Duodenal mucosa (tissue), 2 donors: Measurements from ENCODE around the gene ANKRD33.

Experiments
- H3K27ac ChIP-seq: one replicate; pipeline ENCODE4 v1.7.0; 2013; ENCODE audit warnings: low read depth, low read length
- H3K27me3 ChIP-seq, 2 donors: one replicate each; pipeline ENCODE4 v1.7.0; 2013; ENCODE audit warnings: low read length in 2 of 2, control low read depth in 1 of 2; ENCODE audit not compliant: insufficient read depth in 2 of 2, control insufficient read depth in 1 of 2
- H3K36me3 ChIP-seq, 2 donors: one replicate each; pipeline ENCODE4 v1.7.0; 2013; ENCODE audit warnings: low read length in 2 of 2, control low read depth in 1 of 2; ENCODE audit not compliant: insufficient read depth in 2 of 2, control insufficient read depth in 1 of 2
- H3K4me1 ChIP-seq, 2 donors: one replicate each; pipeline ENCODE4 v1.7.0; 2013; ENCODE audit warnings: low read length in 2 of 2, control low read depth in 1 of 2; ENCODE audit not compliant: insufficient read depth in 2 of 2, control insufficient read depth in 1 of 2
- H3K4me3 ChIP-seq, 2 donors: one replicate each; pipeline ENCODE4 v1.7.0; 2013; ENCODE audit warnings: low read length in 2 of 2, low read depth in 1 of 2
- H3K9ac ChIP-seq, 2 donors: one replicate each; pipeline ENCODE4 v1.7.0; 2013; ENCODE audit warnings: low read length in 2 of 2, low read depth in 1 of 2
- H3K9me3 ChIP-seq, 2 donors: one replicate each; pipeline ENCODE4 v1.7.0; 2013; ENCODE audit warnings: low read length in 2 of 2, control low read depth in 1 of 2; ENCODE audit not compliant: control insufficient read depth in 1 of 2

ANKRD33 gene

DNA sequence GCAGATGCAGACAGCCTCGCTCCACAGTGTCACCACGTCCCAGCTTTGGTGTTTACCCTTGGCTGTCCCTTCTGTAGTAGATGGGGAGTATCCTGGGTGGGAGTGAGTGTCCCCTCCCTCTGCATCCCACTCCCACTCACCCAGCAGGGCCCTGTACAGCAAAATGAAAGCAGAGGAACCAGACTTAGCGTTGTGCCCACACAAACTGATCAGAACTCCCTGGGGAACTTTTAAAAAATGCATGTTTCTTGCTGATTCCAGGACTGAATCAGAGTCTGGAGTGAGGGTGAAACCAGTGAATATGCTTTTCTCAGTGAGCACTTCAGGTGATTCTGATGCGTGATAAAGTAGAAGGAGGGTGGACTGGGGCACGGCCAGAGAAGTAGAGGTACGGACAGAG is 22.3 kb downstream of the ANKRD33 start:
- Histone ChIP-seq H3K4me3 (no peak overlapping the region), H3K36me3 (peaks cover 0 to 3% of the 10 kb centered on the region in 2 donors), H3K27ac (no peak overlapping the region), H3K4me1 (peaks cover 27 to 31% of the 10 kb centered on the region in 2 donors), H3K9ac (peak overlapping the region in 1 of 2 donors; percentile 5), H3K9me3 (no peaks in the 10 kb centered on the region), H3K27me3 (no peaks in the 10 kb centered on the region)

GRCh38 chr12:51910691-51911090 is 22.8 kb downstream of the ANKRD33 start:
- Histone ChIP-seq H3K36me3 (peaks cover 0 to 5% of the 10 kb centered on the region in 2 donors), H3K9me3 (no peaks in the 10 kb centered on the region), H3K4me1 (peaks cover 26 to 31% of the 10 kb centered on the region in 2 donors), H3K9ac (no peak overlapping the region), H3K27ac (peak overlapping the region; percentile 59), H3K4me3 (no peak overlapping the region), H3K27me3 (no peaks in the 10 kb centered on the region)

GRCh38 chr12:51911307-51911706 is 23.4 kb downstream of the ANKRD33 start:
- Histone ChIP-seq H3K36me3 (peaks cover 0 to 9% of the 10 kb centered on the region in 2 donors), H3K4me1 (peaks cover 21 to 27% of the 10 kb centered on the region in 2 donors), H3K27me3 (no peaks in the 10 kb centered on the region), H3K27ac (peak overlapping the region; percentile 59), H3K9ac (no peak overlapping the region), H3K9me3 (no peaks in the 10 kb centered on the region), H3K4me3 (no peak overlapping the region)

GRCh38 chr12:51911788-51912711 is 24.1 kb downstream of the ANKRD33 start:
- peak overlapping the region; percentile 51 for H3K27ac ChIP-seq
- H3K27me3 ChIP-seq: no peaks in the 10 kb centered on the region
- peak overlapping the region in 1 of 2 donors; percentile 28 for H3K4me3 ChIP-seq
- H3K9me3 ChIP-seq: no peaks in the 10 kb centered on the region
- peaks cover 20 to 27% of the 10 kb centered on the region in 2 donors for H3K4me1 ChIP-seq
- H3K36me3 ChIP-seq: peaks cover 0 to 9% of the 10 kb centered on the region in 2 donors
- H3K9ac ChIP-seq: no peak overlapping the region

GRCh38 chr12:51913071-51914033 is 25.4 kb downstream of the ANKRD33 start:
- Histone ChIP-seq H3K4me3 (no peak overlapping the region), H3K9me3 (no peaks in the 10 kb centered on the region), H3K4me1 (peaks cover 32 to 40% of the 10 kb centered on the region in 2 donors), H3K27me3 (no peaks in the 10 kb centered on the region), H3K27ac (no peak overlapping the region), H3K36me3 (peaks cover 0 to 9% of the 10 kb centered on the region in 2 donors), H3K9ac (no peak overlapping the region)

GRCh38 chr12:51914034-51914923 is 26.4 kb downstream of the ANKRD33 start:
- Histone ChIP-seq H3K4me1 (peaks cover 32 to 40% of the 10 kb centered on the region in 2 donors), H3K9ac (no peak overlapping the region), H3K36me3 (peaks cover 0 to 11% of the 10 kb centered on the region in 2 donors), H3K4me3 (no peak overlapping the region), H3K9me3 (no peaks in the 10 kb centered on the region), H3K27me3 (no peaks in the 10 kb centered on the region), H3K27ac (no peak overlapping the region)

- Histone ChIP-seq H3K27me3 (no peaks in the 10 kb centered on the region), H3K36me3 (peaks cover 0 to 11% of the 10 kb centered on the region in 2 donors), H3K4me3 (no peak overlapping the region), H3K4me1 (peaks cover 32% of the 10 kb centered on the region in 2 donors), H3K9me3 (no peaks in the 10 kb centered on the region), H3K9ac (no peak overlapping the region), H3K27ac (no peak overlapping the region)
Observed at GRCh38 chr12:51915003-51915625, 27.2 kb downstream of the ANKRD33 start.

- Histone ChIP-seq H3K4me3 (no peak overlapping the region), H3K27ac (no peak overlapping the region), H3K9me3 (no peaks in the 10 kb centered on the region), H3K4me1 (peaks cover 28 to 32% of the 10 kb centered on the region in 2 donors), H3K9ac (no peak overlapping the region), H3K27me3 (no peaks in the 10 kb centered on the region), H3K36me3 (peaks cover 0 to 11% of the 10 kb centered on the region in 2 donors)
Observed at GRCh38 chr12:51915951-51916350, 28.0 kb downstream of the ANKRD33 start.

GRCh38 chr12:51917041-51917590 is 29.2 kb downstream of the ANKRD33 start:
- Histone ChIP-seq H3K36me3 (peaks cover 0 to 11% of the 10 kb centered on the region in 2 donors), H3K4me1 (peaks cover 23 to 26% of the 10 kb centered on the region in 2 donors), H3K27me3 (no peaks in the 10 kb centered on the region), H3K9me3 (no peaks in the 10 kb centered on the region), H3K27ac (no peak overlapping the region), H3K9ac (no peak overlapping the region), H3K4me3 (no peak overlapping the region)
